Stimulated activated CD8-positive, alpha-beta memory T cell treated with anti-CD3 and anti-CD28 coated beads, Interleukin-15, amount 100 ng/mL, for 1 hour (primary cell): ENCODE measurements around the gene ETS1.

Source experiments
- DNase-seq: peaks from one replicate; pipeline ENCODE4 v3.0.0-alpha.2; 2020; ENCODE audit warnings: low read depth

The ETS1 gene

DNA sequence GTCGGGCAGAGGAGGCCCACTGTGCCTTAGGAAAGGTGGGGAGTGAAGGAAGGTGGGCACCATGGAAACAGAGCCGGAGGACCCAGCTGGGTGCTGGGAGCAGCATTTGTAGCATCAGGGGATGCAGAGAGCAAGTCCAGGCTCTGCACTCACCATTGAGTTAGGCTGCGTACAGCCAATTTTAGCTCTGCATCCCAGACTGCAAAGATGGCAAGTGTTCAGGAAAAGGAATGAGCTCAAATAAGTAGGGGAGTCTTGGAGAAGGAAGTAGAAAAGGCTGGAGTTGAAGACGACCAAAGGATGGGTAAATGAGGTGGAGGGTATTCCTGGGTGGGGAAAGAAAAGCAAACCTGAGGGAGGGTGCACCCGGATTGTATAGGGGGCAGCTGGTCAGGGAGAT, 31.6 kb upstream of the ETS1 start:
- DNase-seq = no peak

DNA sequence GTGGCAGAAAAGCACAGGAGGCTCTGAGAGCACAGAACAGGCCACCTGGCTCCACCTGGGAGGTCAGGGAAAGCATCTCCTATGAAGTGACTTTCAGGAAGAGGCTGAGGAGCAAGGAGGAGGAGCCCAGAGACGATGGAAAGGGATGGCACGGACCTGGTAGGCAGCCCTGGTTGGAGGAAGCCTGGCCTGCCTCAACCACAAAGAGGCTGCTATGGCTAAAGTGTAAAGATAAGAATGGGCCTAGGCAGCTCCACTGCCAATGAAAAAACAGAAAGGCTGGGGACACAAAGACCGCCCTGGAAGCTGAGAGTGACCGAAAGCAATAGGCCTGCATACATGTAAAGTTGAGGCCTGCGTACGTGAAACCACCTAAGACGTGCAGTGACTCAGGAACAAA, 31.2 kb upstream of the ETS1 start:
- DNase-seq = no peak

DNA sequence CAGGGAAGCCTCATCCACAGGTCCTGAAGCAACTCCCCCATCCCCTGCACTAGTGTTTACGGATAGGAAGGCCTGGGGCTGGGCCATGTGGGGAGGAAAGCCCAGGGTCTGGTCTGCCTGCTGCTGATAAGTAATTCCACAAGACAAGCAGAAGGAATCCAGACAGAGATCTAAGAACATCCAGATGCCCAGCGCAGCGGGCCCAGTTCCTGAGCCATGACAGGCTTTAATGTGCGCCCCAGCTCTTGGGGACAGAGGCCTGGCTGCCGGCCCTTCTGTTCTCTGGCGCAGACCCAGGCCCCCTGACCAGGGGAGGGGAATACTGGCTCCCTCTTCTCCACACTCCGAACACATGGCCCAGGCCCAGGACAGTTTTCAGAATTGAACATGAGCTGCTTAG, 28.8 kb upstream of the ETS1 start:
- no peak for DNase-seq

DNA sequence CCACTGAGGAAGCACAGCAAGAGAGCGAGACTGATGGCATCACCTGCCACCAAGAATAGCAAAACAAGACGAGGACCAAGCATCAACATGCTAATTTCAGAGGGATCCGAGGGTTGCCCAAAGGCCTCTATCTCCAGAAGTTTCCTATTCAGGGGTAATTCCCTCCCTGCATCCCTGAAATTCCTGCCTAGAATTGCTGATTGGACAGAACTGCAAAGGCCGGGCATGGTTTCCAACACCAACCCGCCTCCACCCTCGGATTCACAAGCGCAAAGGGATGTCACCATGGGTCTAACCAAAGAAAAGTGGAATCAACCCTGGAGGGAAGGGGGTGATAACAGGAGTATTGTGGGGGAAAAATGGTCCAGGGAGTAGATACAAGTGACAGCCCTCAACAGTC, 28.3 kb upstream of the ETS1 start:
- DNase-seq = no peak

DNA sequence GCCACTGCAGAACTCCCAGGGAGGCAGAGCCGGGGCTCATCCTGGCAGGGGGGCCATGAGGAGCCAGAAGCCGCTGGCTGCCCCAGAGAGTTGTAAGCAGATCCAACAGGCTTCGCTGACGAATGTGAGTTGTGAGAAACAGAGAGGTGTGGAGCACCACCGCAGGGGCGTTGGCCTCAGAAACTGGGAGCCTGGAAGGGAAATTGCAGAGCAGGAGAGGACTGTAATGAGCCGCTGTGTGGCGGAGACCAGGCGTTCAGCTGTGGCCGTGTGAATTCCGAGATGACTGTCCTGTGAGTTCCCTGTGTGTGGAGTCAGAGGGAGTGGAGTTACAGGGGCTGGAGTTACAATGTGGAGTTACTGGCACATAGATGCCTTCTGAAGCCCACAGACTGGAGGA, 27.7 kb upstream of the ETS1 start:
- no peak for DNase-seq

DNA sequence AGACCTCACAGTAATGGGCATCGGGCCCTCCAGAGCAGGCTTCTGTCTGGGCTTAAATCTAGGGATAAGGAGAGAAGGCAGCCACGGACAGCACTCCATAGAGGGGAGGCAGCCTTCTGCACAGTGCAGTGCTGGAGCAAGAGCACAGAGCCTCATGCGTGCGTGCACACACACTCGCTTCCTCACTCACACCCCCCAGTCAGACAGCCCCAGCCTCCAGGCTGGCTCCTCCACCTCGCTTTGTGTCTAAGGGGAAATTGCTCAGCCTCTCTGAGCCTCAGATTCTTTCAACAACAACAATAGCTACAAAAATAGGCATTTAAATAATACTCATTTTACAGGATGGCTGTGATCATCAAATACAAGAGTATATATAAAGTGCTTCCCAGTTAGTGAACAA, 26.7 kb upstream of the ETS1 start:
- no peak for DNase-seq

DNA sequence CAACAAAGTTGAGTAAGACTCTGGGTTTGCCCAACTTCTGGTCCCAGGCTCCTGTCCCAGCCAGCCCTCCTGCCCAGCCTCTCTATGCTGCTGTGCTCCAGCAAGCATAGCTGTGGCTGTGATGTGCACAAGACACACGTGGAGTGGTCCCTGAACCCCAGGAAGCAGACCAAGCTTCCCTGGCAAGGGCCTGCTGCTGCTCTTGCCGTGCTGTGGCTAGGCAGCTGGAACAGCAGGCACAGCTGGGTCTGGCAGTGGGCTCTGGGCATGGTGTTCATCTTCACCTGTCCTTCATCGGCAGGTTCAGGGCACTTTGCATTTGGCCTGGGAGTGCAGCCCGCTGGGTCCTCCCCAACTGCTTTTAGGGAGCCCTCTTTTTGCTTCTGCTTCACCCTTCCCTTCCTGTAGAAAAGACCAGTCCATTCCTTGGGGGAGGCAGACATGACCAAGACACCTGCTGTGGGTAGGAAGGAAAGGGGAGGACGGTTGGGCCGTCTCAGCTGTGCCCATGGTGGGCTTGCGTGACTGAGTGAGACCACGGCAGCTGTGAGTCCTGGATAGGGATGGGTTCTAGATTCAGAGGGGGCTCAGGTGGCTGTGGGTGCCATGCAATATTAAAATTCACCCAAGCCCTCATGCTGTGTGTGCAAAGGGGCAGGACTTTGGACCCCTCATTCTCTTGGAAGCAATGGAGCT, 26.1 kb upstream of the ETS1 start:
- no peak for DNase-seq

DNA sequence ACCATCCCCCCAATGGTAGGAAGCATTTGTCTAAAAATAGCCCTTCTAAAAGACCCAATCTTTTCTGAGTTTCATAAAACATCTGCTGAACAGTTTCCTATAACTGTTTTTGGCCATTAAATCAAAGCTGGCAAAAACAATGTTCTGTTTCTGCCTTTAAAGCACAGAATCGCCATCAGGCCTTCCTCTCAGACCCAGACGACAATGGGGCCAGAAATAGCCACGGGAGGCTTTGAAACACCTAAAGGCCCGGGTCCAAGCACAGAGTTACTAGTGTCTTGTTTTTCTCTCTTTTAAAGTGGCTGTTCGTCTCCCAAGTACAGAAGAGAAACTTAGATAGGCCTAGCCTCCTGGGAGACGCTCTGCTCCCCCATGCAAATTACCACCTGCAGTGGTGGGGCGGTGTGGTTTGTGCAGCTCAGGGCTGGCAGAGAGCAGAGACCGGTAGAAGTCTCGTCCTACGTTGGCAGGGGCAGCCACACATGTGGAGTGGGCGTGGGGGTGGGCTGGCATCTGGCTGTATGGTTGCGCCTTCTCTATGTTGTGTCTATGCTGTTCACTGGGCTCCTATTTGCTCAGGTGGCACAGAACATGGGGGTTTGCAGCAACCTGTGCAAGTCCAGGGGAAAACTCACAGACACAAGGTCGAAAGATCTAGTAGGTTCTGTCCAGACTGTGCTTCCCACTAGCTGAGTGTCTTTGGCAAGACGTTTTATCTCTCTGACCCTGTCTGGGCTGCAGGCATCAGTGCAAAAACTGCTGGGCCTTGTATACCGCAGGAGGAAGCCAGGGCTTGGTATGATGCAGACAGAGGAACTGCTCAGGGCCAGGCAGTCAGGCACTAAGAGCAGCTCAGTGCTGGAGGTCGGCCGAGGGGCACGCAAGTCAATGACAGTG, 23.6 kb upstream of the ETS1 start:
- no peak for DNase-seq

DNA sequence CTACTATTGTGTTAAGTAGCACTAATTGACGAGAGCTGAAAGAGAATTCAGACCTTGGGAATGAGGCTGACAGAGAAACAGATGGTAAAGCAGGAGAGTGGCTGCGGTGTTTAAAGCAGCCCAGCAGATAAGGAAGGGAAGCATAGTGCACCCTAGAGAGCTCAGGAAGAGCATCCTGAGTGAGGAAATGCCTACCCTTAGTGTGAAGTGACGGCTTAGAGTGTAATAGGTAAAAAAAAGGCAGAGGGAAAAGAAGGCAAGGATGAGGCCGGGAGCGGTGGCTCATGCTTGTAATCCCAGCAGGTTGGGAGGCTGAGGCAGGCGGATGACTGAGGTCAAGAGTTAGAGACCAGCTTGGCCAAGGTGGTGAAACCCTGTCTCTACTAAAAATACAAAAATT, 22.4 kb upstream of the ETS1 start:
- no peak for DNase-seq

DNA sequence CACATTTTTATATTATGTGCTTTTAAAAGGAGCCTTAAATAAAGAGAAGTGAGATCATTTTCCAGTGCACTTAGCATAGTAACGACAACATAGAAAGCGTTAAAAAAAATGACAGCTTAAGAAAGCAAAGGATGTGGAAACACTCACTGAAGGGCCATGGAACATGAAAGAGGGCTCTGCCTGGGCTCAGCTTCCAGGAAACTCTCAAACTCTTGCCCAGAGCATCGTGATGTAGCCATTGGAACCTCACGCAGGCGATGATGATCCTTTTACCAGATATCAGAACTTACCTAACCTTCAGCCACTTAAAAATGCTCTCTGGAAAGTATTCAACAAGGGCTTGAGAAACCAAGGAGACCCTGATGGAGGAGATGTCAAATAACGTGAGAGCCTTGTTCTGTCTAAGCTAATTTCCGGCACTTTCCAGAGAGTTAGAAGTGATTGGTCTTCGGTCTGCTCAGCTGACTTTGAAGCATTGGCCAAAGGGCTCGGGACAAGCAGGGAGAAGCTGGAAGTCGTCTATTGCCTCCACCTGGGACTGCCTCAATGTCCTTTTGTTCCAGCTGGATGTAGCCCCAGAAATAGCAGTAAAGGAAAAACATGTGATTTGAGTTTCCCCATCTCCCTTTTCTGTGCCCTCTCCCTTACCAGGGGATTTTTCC, 21.5 kb upstream of the ETS1 start:
- no peak for DNase-seq

DNA sequence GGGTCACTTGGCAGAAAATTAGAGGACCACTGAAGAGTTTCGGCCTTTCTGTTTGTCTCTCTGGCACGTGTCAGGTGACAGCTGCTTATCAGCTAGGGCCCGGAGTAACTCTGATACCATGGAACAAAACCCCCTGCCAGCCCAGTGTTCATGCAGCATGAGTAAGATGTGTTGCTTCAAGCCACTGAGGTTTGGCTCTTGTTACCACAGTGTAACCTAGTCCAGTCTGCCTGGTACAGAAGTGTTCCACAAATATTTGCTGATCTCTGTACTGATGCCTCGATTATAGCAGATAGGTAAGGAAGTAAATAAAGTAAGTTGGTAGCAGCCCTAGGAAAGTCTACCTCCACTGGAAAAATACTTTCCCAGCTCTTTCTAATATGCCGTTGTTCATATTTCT, 20.5 kb upstream of the ETS1 start:
- no peak for DNase-seq

DNA sequence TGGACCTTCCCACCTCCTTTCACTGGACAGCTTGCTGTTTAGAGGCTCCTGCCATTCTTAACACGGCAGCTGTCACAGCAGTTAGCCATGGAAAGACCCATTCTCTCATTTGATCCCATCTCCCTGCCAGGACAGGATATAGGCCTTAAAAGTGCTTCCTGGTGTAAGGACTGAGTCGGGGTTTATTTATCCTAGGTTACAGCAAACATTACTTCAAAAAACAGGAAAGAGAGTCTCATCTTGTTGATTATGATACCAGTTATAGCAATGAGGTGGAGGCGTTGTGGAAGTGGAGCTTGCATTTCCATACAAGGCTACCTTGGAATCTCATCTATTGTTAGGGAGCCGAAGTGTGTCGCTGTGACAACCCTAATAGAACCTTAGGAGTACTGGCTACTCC, 17.4 kb upstream of the ETS1 start:
- no peak for DNase-seq

DNA sequence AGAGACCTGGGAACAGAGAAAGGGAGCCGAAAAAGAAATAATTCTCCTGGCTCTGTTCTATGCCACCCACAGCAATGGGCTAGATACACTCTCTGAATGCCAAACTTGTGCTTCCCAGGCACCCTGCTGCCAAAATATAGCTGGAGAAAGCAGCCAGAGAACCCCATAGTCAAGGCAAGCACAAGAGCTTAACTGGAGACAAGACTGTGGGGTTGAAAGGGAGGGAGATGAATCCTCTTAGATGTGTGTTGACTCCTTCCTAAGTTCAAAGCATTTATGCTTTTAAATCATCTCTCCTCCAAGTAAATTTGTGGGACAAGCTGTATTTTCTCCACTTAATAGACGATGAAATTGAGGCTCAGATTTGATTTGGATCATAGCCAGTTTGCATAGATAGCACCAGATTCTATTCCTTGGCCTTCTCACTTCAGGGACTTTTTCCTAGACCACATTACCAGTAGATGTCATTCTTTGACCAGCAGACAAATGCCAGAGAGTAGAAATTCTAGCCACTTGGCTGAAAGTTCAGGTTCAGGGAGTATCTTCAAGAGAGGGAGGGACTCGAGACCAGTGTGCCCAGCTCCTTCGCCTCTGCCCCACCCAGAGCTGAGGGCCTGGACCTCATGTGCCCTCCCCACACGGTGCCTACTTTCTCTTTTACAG, 16.5 kb upstream of the ETS1 start:
- no peak for DNase-seq

DNA sequence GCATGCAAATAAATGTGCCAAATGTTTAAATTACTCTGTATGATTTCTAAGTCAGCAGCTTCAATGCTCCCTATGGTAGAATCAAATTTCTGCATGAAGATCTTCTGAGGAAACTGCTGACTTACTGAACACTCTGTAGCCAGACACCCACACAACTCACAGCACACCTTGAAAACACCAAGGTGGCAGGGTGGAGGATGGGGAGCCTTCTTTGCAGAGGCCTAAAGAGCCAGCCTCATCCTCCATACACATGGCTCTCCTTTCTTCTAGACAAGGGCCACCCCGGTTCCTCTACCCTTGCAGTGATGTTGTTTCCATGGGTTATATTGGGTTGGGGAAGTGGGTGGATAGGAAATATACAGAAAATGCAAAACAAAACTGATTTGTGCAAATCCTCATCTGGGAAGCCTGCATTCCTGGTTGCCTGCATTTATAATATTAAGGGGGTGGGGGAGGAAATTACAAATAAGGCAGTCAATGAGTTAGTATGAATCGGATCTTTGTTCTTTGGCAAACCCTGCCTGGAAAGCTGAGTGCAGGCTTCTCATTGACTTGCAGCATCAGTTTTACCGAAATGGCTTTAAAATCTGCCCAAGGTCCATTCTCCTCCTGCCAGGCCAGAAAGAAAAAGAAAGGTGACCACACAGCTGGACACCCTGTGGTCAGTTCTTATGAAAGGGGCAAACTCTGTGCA, 15.8 kb upstream of the ETS1 start:
- DNase-seq = no peak

DNA sequence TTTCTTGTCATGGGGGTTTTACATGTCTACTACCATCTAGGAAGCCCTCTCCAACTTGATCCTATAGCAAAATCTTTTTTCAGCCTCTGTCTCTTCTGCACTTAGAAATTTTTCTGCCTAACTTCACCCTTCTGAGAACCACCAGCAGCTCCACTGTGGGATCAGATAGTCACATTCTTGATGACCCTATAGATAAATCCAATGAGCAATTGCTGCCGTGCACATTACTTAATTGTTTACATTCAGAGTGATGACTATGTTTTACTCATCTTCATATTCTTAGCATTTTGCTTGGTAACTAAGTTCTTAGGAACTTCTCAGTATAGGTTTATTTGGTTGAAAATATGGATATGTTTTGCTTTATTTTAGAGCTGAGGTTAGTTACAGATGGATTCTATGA, 12.4 kb upstream of the ETS1 start:
- DNase-seq = no peak

DNA sequence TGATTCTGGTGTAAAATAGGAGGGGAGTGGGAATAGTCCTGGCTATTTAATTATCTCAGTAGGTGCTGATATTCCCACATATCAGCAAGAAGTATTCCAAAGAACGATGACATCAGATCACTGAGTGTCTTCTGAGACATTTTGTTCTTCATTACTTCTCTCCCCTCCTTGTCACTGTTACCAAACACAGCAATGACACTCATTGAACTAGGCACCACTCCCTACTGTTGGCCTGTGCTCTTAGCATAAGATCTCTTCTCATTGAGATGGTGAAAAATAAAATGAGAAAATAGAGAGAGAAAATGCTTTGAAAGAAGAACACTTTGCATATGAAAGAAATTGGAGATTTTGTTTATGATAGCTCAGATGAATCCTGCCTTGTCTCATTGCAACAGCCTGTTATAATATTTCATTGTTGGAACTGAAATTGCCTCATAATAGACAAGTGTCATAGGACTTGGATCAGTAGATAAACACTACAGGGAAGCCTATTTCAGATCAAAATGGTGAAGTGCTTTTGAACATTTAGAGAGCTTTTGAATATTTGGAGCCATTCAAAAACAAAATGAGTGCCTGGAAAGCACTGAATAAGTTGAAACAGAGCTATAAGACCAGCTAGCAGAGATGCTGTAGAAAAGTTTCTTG, 11.3 kb upstream of the ETS1 start:
- DNase-seq = no peak

DNA sequence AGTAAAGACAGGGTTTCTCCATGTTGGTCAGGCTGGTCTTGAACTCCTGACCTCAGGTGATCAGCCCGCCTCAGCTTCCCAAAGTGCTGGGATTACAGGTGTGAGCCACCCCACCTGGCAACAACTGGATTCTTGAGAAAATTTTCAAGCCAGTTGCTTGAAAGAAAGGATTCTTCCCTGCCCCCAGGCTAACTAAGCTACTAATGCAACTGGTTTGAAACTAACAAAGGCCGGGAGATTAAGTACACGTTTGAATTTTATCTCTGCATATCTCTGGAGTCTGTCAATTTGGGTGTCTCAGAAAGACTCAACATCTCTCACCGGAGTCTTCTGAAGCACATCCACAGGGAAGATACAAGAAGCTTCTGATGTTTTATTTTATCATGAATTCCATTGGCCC, 10.7 kb upstream of the ETS1 start:
- DNase-seq = no peak

DNA sequence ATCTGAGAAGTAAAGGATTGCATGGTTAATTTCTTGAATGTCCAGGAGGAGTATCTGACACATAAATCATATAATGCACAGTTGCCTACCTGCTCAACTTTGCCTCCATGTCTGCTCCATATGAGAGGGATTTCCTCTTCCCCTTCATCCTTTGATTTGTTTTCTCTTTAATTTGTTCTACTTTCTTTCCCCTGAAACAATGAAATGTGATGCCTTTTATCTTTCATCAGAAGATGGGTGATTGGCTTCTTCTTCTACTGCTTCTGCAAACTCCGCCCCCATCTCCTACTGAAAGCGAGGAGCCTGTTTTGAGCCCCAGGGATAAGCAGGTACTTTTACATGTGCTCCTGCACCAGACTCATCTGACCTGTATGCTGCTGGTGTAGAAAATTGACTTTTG, 9.9 kb upstream of the ETS1 start:
- no peak for DNase-seq

DNA sequence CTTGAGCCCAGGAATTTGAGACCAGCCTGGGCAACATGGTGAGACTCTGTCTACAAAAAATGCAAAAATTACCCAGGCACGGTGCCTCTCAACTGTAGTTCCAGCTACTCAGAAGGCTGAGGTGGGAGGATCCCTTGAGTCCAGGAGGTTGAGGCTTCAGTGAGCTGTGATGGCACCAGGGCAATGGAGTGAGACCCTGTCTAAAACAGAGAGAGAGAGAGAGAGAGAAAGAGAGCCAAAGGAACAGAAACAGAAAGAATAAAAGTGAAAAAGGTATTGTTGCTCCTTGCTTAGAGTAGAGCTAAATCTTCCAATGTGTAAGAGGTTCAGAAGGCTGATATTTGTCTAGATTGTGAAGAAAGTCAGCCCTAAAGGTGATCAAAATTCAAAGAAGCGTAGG, 8.9 kb upstream of the ETS1 start:
- DNase-seq = no peak

DNA sequence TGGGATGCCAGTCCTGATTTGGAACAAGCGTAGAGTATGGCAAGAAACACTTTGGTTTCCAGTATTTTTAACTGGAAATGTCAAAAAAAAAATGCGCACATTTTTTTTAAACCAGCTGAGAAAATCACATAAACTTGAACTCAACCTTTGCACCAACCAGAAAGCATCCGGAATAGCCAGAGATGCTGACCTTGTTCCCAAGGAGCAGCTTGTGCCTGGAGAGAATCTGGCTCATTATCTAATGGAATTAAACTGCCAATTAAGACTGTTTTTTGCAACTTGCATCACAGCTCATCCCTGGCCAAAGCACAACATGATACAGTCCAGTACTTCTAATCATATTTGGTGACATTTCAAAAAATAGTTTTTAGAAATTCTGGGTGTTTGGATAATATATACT, 8.4 kb upstream of the ETS1 start:
- DNase-seq = no peak

DNA sequence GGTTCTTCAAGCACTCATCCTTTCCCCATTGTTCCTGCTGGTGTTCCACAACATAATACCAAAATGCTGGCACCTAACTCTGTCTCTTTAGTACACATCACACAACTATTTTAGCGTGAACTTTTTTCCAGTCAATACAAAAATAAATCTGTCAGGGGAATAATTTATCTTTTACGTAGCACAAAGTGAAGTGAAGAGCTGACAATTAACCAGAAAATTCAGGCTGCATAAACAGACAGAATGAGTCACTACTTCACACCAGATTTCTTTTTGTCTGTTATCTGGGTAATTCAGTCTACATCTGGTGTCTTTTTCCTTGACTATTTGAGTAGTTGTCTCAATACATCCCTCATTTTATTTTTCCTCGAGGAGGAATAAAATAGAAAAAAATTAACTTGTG, 7.9 kb upstream of the ETS1 start:
- DNase-seq = no peak

DNA sequence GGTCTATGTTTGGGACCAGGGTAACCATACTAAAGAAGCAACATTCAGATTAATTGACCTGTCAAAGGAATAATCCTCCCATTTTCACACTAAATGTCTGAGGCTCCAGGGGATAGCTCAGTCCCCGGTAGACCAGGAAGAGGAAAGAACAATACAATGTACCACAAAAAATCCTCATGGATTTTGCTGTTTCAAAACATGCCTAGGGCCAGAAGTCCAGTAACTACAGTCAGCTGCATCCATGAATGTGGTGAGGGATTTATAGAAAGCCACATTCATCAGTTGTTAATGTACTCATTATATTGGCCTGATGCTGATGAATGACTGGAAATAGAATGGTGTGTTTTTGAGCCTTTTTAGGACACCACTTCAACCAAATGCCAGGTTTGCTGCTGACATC, 6.9 kb upstream of the ETS1 start:
- no peak for DNase-seq
